Liver (tissue), 3 donors: ENCODE data around the gene KLF15.

Experiments
- ATF3 ChIP-seq: IDR thresholded peaks from 2 replicates; pipeline ENCODE4 v1.6.1; 2016; ENCODE audit warnings: antibody characterized with exemption
- CTCF ChIP-seq: fragments of 150-350 bp; IDR thresholded peaks from 2 replicates; pipeline ENCODE4 v1.5.1; 2017; ENCODE audit warnings: improper control_type of control experiment, low read depth, low read length; ENCODE audit not compliant: missing input control
- EGR1 ChIP-seq, 2 donors: IDR thresholded peaks; 2 replicates each; pipeline ENCODE4 v1.6.1; 2016 to 2018; ENCODE audit warnings: antibody characterized with exemption in 2 of 2, low read depth in 2 of 2
- FOXA1 ChIP-seq: IDR thresholded peaks from 2 replicates; pipeline ENCODE4 v1.6.1; 2016; ENCODE audit warnings: antibody characterized with exemption
- GABPA ChIP-seq, 2 donors: IDR thresholded peaks in 1 of 2; conservative IDR thresholded peaks in 1 of 2; 2 replicates each; pipeline ENCODE4 v1.6.1; 2016; ENCODE audit warnings: antibody characterized with exemption in 2 of 2, mild to moderate bottlenecking in 1 of 2, moderate library complexity in 1 of 2
- MAX ChIP-seq: IDR thresholded peaks from 2 replicates; pipeline ENCODE4 v1.6.1; 2016; ENCODE audit warnings: antibody characterized with exemption
- NR2F2 ChIP-seq: IDR thresholded peaks from 2 replicates; pipeline ENCODE4 v1.6.1; 2016; ENCODE audit warnings: antibody characterized with exemption
- RAD21 ChIP-seq, 2 donors: IDR thresholded peaks; 2 replicates each; pipeline ENCODE4 v1.6.1; 2016; ENCODE audit warnings: antibody characterized with exemption in 2 of 2, mild to moderate bottlenecking in 2 of 2
- REST ChIP-seq: IDR thresholded peaks from 2 replicates; pipeline ENCODE4 v1.6.1; 2016; ENCODE audit warnings: antibody characterized with exemption, mild to moderate bottlenecking
- RXRA ChIP-seq, 2 donors: IDR thresholded peaks; 2 replicates each; pipeline ENCODE4 v1.6.1; 2017 to 2018; ENCODE audit warnings: antibody characterized with exemption in 2 of 2, mild to moderate bottlenecking in 1 of 2
- SP1 ChIP-seq: IDR thresholded peaks from 2 replicates; pipeline ENCODE4 v1.6.1; 2018; ENCODE audit warnings: antibody characterized with exemption, mild to moderate bottlenecking
- TAF1 ChIP-seq: conservative IDR thresholded peaks from 2 replicates; pipeline ENCODE4 v1.6.1; 2016; ENCODE audit warnings: antibody characterized with exemption, mild to moderate bottlenecking
- YY1 ChIP-seq: IDR thresholded peaks from 2 replicates; pipeline ENCODE4 v1.6.1; 2016; ENCODE audit warnings: antibody characterized with exemption, mild to moderate bottlenecking
- ZBTB33 ChIP-seq: IDR thresholded peaks from 2 replicates; pipeline ENCODE4 v1.6.1; 2016; ENCODE audit warnings: antibody characterized with exemption
- donor health status: healthy.
- donor health status: healthy.

GRCh38 chr3:126396536-126396935 is 39.3 kb upstream of the KLF15 start:
- TF ChIP-seq MAX: no peak
- TF ChIP-seq SP1: no peak
- TF ChIP-seq CTCF: no peak
- no peak for TF ChIP-seq REST
- TF ChIP-seq GABPA (IDR thresholded peaks at IDR 0.05 in 1 of 2, conservative IDR thresholded peaks at IDR 0.05 in 1 of 2): no peak
- TF ChIP-seq TAF1: no peak
- no peak for TF ChIP-seq EGR1 (IDR thresholded peaks at IDR 0.05; ENCODE audit: low read depth in 2 of 2)
- TF ChIP-seq RXRA (IDR thresholded peaks at IDR 0.05): no peak
- no peak for TF ChIP-seq YY1
- TF ChIP-seq FOXA1: no peak
- TF ChIP-seq ATF3: no peak
- no peak for TF ChIP-seq RAD21 (IDR thresholded peaks at IDR 0.05)
- TF ChIP-seq NR2F2: no peak
- TF ChIP-seq ZBTB33: no peak
